ENCODE data around the gene APBA1.

- TF ChIP-seq POLR2A (IDR thresholded peaks at IDR 0.05; ENCODE audit: low read depth): no peak
- no peak for TF ChIP-seq CTCF (IDR thresholded peaks at IDR 0.05)
- no peak for TF ChIP-seq POLR2AphosphoS5 (IDR thresholded peaks at IDR 0.05)
- TF ChIP-seq EP300 (IDR thresholded peaks at IDR 0.05): no peak
These were observed 286.6 kb downstream of the APBA1 start for GRCh38 chr9:69385581-69386033.

All from esophagus muscularis mucosa (tissue), 4 donors.